HG03378 (cell line): ENCODE results near the gene NOS1.

ENCODE experiments used
- ATAC-seq: cut with Tn5 transposase; IDR thresholded peaks from one replicate; pipeline ENCODE4 v1.9.1; 2021; ENCODE audit warnings: mild to moderate bottlenecking, moderate library complexity; ENCODE audit not compliant: unreplicated experiment

Gene NOS1

GRCh38 chr12:117363953-117364486, 2.6 kb upstream of the NOS1 start:
- no peak for ATAC-seq

- ATAC-seq = no peak
Observed at GRCh38 chr12:117363056-117363662, 1.7 kb upstream of the NOS1 start.

- ATAC-seq = no peak
Observed at GRCh38 chr12:117362391-117362790, 965 bp upstream of the NOS1 start.

GRCh38 chr12:117361905-117362304, 479 bp upstream of the NOS1 start:
- no peak for ATAC-seq

GRCh38 chr12:117360551-117361346, 677 bp downstream of the NOS1 start:
- no peak for ATAC-seq

- ATAC-seq = no peak
Observed at GRCh38 chr12:117360222-117360550, 1.2 kb downstream of the NOS1 start.

- no peak for ATAC-seq
Observed at GRCh38 chr12:117359029-117359845, 2.2 kb downstream of the NOS1 start.

GRCh38 chr12:117356048-117356447, 5.4 kb downstream of the NOS1 start:
- no peak for ATAC-seq

GRCh38 chr12:117352883-117353282, 8.5 kb downstream of the NOS1 start:
- ATAC-seq = no peak

GRCh38 chr12:117352206-117352605, 9.2 kb downstream of the NOS1 start:
- ATAC-seq = no peak

- no peak for ATAC-seq
Observed at GRCh38 chr12:117350140-117350539, 11.3 kb downstream of the NOS1 start.

- ATAC-seq = no peak
Observed at GRCh38 chr12:117347588-117347987, 13.8 kb downstream of the NOS1 start.

- ATAC-seq = no peak
Observed at GRCh38 chr12:117344716-117345115, 16.7 kb downstream of the NOS1 start.

- no peak for ATAC-seq
Observed at GRCh38 chr12:117343849-117344248, 17.6 kb downstream of the NOS1 start.

- no peak for ATAC-seq
Observed at GRCh38 chr12:117343296-117343695, 18.1 kb downstream of the NOS1 start.

GRCh38 chr12:117342682-117343081, 18.7 kb downstream of the NOS1 start:
- ATAC-seq = no peak

- ATAC-seq = no peak
Observed at GRCh38 chr12:117342247-117342646, 19.2 kb downstream of the NOS1 start.

GRCh38 chr12:117339104-117339503, 22.3 kb downstream of the NOS1 start:
- no peak for ATAC-seq

GRCh38 chr12:117334855-117335587, 26.4 kb downstream of the NOS1 start:
- no peak for ATAC-seq

- no peak for ATAC-seq
Observed at GRCh38 chr12:117334051-117334450, 27.4 kb downstream of the NOS1 start.

GRCh38 chr12:117333331-117333881, 28.0 kb downstream of the NOS1 start:
- ATAC-seq = no peak
